B cell (primary cell): ENCODE measurements around the gene DMXL1. TPM values are rescaled to one million over a fixed set of nuclear protein-coding genes. Genes with fewer than 3 reads are reported as not detected.
"Not testable (repeated sequence)": the region's sequence is repeated elsewhere in the genome, so short reads cannot be mapped to it uniquely, and the experiment has no call there.

ENCODE experiments used
- ATAC-seq: fragments of 200-7000 bp; cut with Tn5 transposase; one replicate; pipeline ENCODE4 v1.10.0; 2021; ENCODE audit warnings: low read depth, mild to moderate bottlenecking, moderate number of reproducible peaks, moderate library complexity
- CTCF ChIA-PET: fragments of 350-600 bp; sonication (Branson Sonifier 250); formaldehyde crosslinking; loops from one replicate; lab custom pipeline; 2021; ENCODE audit warnings: antibody characterized with exemption, inconsistent platforms; lab: Charles Lee
- POLR2A ChIA-PET: fragments of 350-600 bp; sonication (Branson Sonifier 250); formaldehyde crosslinking; loops from one replicate; lab custom pipeline; 2021; ENCODE audit warnings: antibody characterized with exemption; lab: Charles Lee
- DNase-seq: peaks from one replicate; pipeline ENCODE4 v3.0.0; 2013
- H2AFZ ChIP-seq: 2 replicates; pipeline ENCODE4 v1.6.1; 2012; ENCODE audit warnings: mild to moderate bottlenecking, low read depth, low read length; ENCODE audit not compliant: insufficient read depth, poor library complexity, severe bottlenecking
- H3K27ac ChIP-seq, 2 donors: 1 replicate in 1 of 2; 2 replicates in 1 of 2; pipeline ENCODE4 v1.5.1; 2012 to 2013; ENCODE audit warnings: low read length in 2 of 2, mild to moderate bottlenecking in 2 of 2, moderate library complexity in 1 of 2
- H3K27me3 ChIP-seq, 4 experiments: fragments of 200-600 bp in 1 of 4; sonication (generic) in 1 of 4; replicated peaks in 1 of 4; 1 replicate in 2 of 4; 2 replicates in 2 of 4; pipeline versions ENCODE4 v1.6.1 to v1.7.0; 2013 to 2016; ENCODE audit warnings: low read length in 3 of 4, mild to moderate bottlenecking in 2 of 4, mixed read lengths in 1 of 4, moderate library complexity in 1 of 4; ENCODE audit not compliant: insufficient read depth in 4 of 4, control insufficient read depth in 3 of 4; ENCODE audit errors: control extremely low read depth in 1 of 4
- H3K36me3 ChIP-seq, 2 experiments: replicated peaks in 1 of 2; 1 replicate in 1 of 2; 2 replicates in 1 of 2; pipeline versions ENCODE4 v1.6.1 to v1.7.1; 2013; ENCODE audit warnings: low read length in 1 of 2; ENCODE audit not compliant: insufficient read depth in 2 of 2, control insufficient read depth in 1 of 2; ENCODE audit errors: control extremely low read depth in 1 of 2, extremely low read depth in 1 of 2
- H3K4me1 ChIP-seq, 2 donors: fragments of 200-600 bp in 1 of 2; sonication (generic) in 1 of 2; 1 replicate in 1 of 2; 2 replicates in 1 of 2; pipeline versions ENCODE4 v1.5.1 to v1.6.1; 2013 to 2017; ENCODE audit warnings: low read length in 2 of 2; ENCODE audit not compliant: control insufficient read depth in 2 of 2, insufficient read depth in 2 of 2
- H3K4me2 ChIP-seq: replicated peaks from 2 replicates; pipeline ENCODE3; 2012; ENCODE audit warnings: mild to moderate bottlenecking, low read depth, low read length; ENCODE audit not compliant: poor library complexity, severe bottlenecking
- H3K4me3 ChIP-seq, 5 experiments: fragments of 200-600 bp in 1 of 5; sonication (generic) in 1 of 5; 1 replicate in 3 of 5; 2 replicates in 2 of 5; pipeline versions ENCODE4 v1.5.1 to v1.7.0; 2011 to 2016; ENCODE audit warnings: low read length in 4 of 5, mild to moderate bottlenecking in 4 of 5, low read depth in 2 of 5, control low read depth in 1 of 5, moderate library complexity in 1 of 5; ENCODE audit not compliant: insufficient read depth in 1 of 5; ENCODE audit errors: control extremely low read depth in 1 of 5, extremely low read depth in 1 of 5
- H3K79me2 ChIP-seq: fragments of 200-600 bp; sonication (generic); one replicate; pipeline ENCODE4 v1.6.0; 2016; ENCODE audit warnings: low read length; ENCODE audit not compliant: control insufficient read depth, insufficient read depth
- H3K9ac ChIP-seq: fragments of 200-600 bp; sonication (generic); 2 replicates; pipeline ENCODE4 v1.6.1; 2017; ENCODE audit warnings: mild to moderate bottlenecking, low read length, moderate library complexity
- H3K9me3 ChIP-seq, 3 donors: one replicate each; pipeline versions ENCODE4 v1.6.1 to v1.7.1; 2013; ENCODE audit warnings: low read length in 2 of 3; ENCODE audit not compliant: control insufficient read depth in 2 of 3, insufficient read depth in 1 of 3; ENCODE audit errors: control extremely low read depth in 1 of 3
- H4K20me1 ChIP-seq: 2 replicates; pipeline ENCODE4 v1.6.0; 2012; ENCODE audit warnings: mild to moderate bottlenecking, low read length; ENCODE audit not compliant: insufficient read depth, control insufficient read depth, poor library complexity, severe bottlenecking
- H3K27ac Mint-ChIP-seq: one replicate; pipeline ENCODE4 v1.8.0; 2021; ENCODE audit warnings: mixed read lengths
- H3K27me3 Mint-ChIP-seq: one replicate; pipeline ENCODE4 v1.8.0; 2021; ENCODE audit warnings: mixed read lengths
- H3K4me1 Mint-ChIP-seq: one replicate; pipeline ENCODE4 v1.8.0; 2021; ENCODE audit warnings: mixed read lengths
- H3K4me3 Mint-ChIP-seq: one replicate; pipeline ENCODE4 v1.8.0; 2021; ENCODE audit warnings: mixed read lengths
- H3K9me3 Mint-ChIP-seq: one replicate; pipeline ENCODE4 v1.8.0; 2022; ENCODE audit warnings: mixed read lengths; ENCODE audit not compliant: insufficient read depth
- CTCF ChIP-seq: fragments of 200-600 bp; IDR thresholded peaks from one replicate; pipeline ENCODE4 v1.8.0; 2022; ENCODE audit warnings: antibody characterized with exemption, mild to moderate bottlenecking
- EZH2 ChIP-seq: IDR thresholded peaks from 2 replicates; pipeline ENCODE4 v1.6.1; 2012; ENCODE audit warnings: borderline replicate concordance, low read depth, mild to moderate bottlenecking, moderate library complexity, low read length; ENCODE audit not compliant: insufficient read depth, poor library complexity, severe bottlenecking
- WGBS: methylation state at CpG from one replicate; pipeline ENCODE4 v1.1.5; 2013; ENCODE audit warnings: missing lambda C conversion rate; ENCODE audit not compliant: insufficient coverage; 5-methylcytosine and 5-hydroxymethylcytosine counted together
- intact Hi-C: fragments of 100-400 bp; cut with micrococcal nuclease; formaldehyde crosslinking; loops from one replicate; pipeline ENCODE4 v1.10.0; 2022
- polyA plus RNA-seq: library from polyadenylated mRNA; depleted of rRNA; stranded (reverse); fragments of >200 nt; gene quantifications from 2 replicates; pipeline ENCODE4 v1.2.3, GENCODE V29; 2012
- total RNA-seq, 2 donors: library from RNA; stranded (reverse); fragments of 120-200 nt in 1 of 2; gene quantifications; 1 replicate in 1 of 2; 2 replicates in 1 of 2; pipeline versions ENCODE4 v1.2.3 to v1.2.4, GENCODE V29; 2013 to 2022

DMXL1 gene
- total and polyA plus RNA-seq, 2 donors (not counting 1 experiment from before 2014, with no cell fraction given): 37.9 to 129 TPM

GRCh38 chr5:119131530-119132304 is 60.8 kb downstream of the DMXL1 start:
- Histone ChIP-seq H2AFZ (no peak overlapping the region), H3K36me3 (peaks cover 14 to 65% of the 10 kb centered on the region in 2 experiments), H3K27me3 (no peaks in the 10 kb centered on the region), H3K4me3 (no peak overlapping the region), H3K27ac (no peak overlapping the region), H3K4me2 (no peak overlapping the region), H3K9me3 (peaks cover 1 to 11% (median 10%) of the 10 kb centered on the region in 3 donors), H4K20me1 (peaks cover 7% of the 10 kb centered on the region), H3K79me2 (peaks cover 6% of the 10 kb centered on the region), H3K4me1 (no peaks in the 10 kb centered on the region), H3K9ac (no peak overlapping the region)
- TF ChIP-seq EZH2 (no peak), CTCF (no peak)
- CTCF ChIA-PET: interaction anchor here (0.7 kb wide), 1 partner anchor 100 kb away, joined by 4 read pairs; no protein-coding TSS in a partner anchor
- Mint-ChIP-seq H3K27ac (no peak overlapping the region), H3K9me3 (peaks cover 4% of the 10 kb centered on the region), H3K4me1 (no peaks in the 10 kb centered on the region), H3K27me3 (no peaks in the 10 kb centered on the region), H3K4me3 (no peak overlapping the region)
- no CpG with 5 or more reads among the region's 2 CpGs for WGBS
- POLR2A ChIA-PET: no interaction called here
- ATAC-seq: no peak
- intact Hi-C loops: no loop called here
- DNase-seq: no peak

- H3K9me3 Mint-ChIP-seq, H3K79me2 ChIP-seq, H3K4me1 ChIP-seq, ATAC-seq, H3K4me2 ChIP-seq, CTCF ChIA-PET, H3K9ac ChIP-seq, H3K27me3 Mint-ChIP-seq, H2AFZ ChIP-seq, H3K27ac ChIP-seq, H3K4me3 Mint-ChIP-seq, DNase-seq, POLR2A ChIA-PET, H4K20me1 ChIP-seq, H3K27ac Mint-ChIP-seq, intact Hi-C loops, H3K4me3 ChIP-seq, H3K27me3 ChIP-seq: not testable (repeated sequence)
- 80% methylated on average over 4 of the region's 4 CpGs for WGBS
- peaks cover 10% of the 10 kb centered on the region for H3K4me1 Mint-ChIP-seq
- peaks cover 19 to 63% of the 10 kb centered on the region in 2 experiments for H3K36me3 ChIP-seq
- H3K9me3 ChIP-seq: peaks cover 1 to 16% (median 14%) of the 10 kb centered on the region in 3 donors
Measured at GRCh38 chr5:119135743-119136142, 64.9 kb downstream of the DMXL1 start.
